ENCODE data around the gene MZT1.

MZT1 gene

DNA sequence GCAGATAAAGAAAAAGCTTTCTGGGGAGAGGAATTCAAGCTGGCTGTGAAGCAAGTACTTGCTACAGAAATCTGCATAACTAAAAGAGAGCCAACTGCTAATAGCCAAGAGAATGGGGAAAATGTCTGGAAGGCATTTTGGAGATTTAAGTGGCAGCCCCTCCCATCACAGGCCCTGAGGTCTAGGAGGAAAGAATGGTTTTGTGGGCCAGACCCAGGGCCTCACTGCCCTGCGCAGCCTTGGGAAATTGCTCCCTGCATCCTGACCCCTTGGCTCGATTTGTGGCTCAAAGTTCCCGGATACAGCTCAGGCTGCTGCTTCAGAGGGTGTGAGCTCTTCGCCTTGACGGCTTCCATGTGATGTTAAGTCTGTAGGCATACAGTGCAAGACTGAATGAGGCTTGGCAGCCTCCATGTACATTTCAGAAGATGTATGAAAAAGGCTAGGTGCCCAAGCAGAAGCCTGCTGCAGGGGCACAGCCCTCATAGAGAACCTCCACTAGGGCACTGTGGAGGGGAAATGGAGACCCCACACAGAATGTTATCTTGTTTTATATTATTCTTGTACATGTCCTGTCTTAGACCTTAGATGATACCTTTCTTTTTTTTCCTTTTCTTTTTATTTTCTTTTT, 34.4 kb downstream of the MZT1 start:
- no peak for DNase-seq (ENCODE audit: low read depth, low spot score)
- in situ Hi-C loops (cut with HindIII; ENCODE audit: low sequenced_read_pairs), result no loop called here
- H3K4me3 ChIP-seq (ENCODE audit: low read depth, low read length), result no peak overlapping the region
- TF ChIP-seq, protein P1, sequence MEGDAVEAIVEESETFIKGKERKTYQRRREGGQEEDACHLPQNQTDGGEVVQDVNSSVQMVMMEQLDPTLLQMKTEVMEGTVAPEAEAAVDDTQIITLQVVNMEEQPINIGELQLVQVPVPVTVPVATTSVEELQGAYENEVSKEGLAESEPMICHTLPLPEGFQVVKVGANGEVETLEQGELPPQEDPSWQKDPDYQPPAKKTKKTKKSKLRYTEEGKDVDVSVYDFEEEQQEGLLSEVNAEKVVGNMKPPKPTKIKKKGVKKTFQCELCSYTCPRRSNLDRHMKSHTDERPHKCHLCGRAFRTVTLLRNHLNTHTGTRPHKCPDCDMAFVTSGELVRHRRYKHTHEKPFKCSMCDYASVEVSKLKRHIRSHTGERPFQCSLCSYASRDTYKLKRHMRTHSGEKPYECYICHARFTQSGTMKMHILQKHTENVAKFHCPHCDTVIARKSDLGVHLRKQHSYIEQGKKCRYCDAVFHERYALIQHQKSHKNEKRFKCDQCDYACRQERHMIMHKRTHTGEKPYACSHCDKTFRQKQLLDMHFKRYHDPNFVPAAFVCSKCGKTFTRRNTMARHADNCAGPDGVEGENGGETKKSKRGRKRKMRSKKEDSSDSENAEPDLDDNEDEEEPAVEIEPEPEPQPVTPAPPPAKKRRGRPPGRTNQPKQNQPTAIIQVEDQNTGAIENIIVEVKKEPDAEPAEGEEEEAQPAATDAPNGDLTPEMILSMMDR (IDR thresholded peaks at IDR 0.05; ENCODE audit: low read depth, low read length), result no peak

DNA sequence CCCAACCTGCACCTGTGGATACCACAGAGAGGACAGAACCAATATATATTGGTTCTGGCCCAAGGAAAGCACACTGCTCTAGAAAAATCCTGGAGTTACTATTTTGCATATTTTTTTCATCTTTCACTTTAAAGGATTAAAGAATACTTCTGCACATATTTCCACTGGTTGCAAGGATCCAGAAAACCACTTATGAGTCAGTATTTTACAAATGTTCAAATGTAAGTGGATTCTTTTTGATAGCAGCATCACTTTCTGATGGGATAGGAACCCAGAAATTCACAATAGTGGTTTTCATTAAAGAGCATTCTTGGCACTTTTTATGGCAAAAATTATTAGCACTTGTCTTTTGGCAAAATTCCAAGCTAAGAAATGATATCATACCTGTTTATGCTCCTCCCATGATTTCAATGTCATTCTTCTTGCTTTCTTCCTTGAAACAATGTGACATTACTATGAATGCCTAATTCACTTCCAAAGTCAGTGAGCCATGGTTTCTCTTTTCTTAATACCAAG, 38.2 kb downstream of the MZT1 start:
- DNase-seq (ENCODE audit: low read depth, low spot score), result no peak
- in situ Hi-C loops (cut with HindIII; ENCODE audit: low sequenced_read_pairs), result no loop called here
- TF ChIP-seq, protein P1 (IDR thresholded peaks at IDR 0.05; ENCODE audit: low read depth, low read length), result no peak
- H3K4me3 ChIP-seq (ENCODE audit: low read depth, low read length), result no peak overlapping the region

DNA sequence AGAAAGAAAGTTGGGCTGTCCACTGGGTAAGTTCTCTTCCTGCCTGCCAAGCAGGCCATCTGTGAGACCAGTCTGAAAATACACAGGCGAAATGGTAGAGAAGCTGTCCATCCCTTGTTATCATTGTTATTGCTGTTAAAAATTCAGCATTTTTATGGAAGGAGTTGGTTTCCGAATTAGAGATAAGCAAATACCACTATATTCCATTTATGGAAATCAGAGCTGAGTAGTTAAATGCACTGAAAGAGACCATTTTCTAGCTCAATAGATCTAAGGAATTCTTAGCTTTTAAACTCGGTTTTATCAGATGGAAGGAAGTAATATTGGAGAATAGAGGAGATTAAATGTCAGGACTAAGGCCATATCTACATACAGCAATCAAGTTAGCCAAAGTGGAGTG, 40.7 kb downstream of the MZT1 start:
- DNase-seq (ENCODE audit: low read depth, low spot score), result no peak
- TF ChIP-seq, protein P1 (IDR thresholded peaks at IDR 0.05; ENCODE audit: low read depth, low read length), result no peak
- H3K4me3 ChIP-seq (ENCODE audit: low read depth, low read length), result no peak overlapping the region
- in situ Hi-C loops (cut with HindIII; ENCODE audit: low sequenced_read_pairs), result no loop called here

DNA sequence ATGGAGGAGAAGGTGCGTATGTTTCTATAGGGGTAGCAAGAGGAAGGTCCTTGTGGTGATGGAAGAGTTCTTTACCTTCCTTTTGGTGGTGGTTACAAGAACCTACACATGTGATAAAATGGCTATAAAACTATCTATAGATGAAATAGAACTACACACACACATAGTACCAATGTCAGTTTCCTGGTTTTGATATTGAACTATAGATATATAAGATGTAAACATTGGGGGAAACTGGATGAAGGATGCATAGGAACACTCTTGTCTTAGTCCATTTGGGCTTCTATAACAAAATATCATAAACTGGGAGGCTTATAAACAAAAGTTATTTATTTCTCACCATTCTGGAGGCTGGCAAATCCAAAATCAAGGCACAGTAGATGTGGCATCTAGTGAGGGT, 47.1 kb downstream of the MZT1 start:
- TF ChIP-seq, protein P1 (IDR thresholded peaks at IDR 0.05; ENCODE audit: low read depth, low read length), result no peak
- no peak overlapping the region for H3K4me3 ChIP-seq (ENCODE audit: low read depth, low read length)
- in situ Hi-C loops (cut with HindIII; ENCODE audit: low sequenced_read_pairs), result no loop called here
- DNase-seq (ENCODE audit: low read depth, low spot score), result no peak

DNA sequence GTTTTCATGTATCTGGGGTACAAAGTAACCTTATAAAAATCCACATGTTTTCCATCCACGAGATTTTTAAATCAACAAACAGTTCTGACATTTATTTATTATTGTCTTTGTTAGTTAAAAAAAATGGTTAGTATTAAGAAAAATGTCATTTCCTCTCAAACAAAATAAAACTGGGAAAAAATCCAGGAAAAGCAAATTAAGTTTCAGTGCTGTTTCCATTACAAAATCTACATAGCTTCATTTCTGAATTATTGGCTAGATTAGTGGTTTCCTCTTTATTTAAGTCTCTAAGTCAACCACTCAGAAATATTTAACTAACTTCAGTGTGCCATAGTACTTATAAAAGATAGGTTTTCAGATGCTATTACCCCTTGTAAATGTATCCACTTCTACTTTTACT, 49.1 kb downstream of the MZT1 start:
- TF ChIP-seq, protein P1 (IDR thresholded peaks at IDR 0.05; ENCODE audit: low read depth, low read length), result no peak
- in situ Hi-C loops (cut with HindIII; ENCODE audit: low sequenced_read_pairs), result no loop called here
- no peak overlapping the region for H3K4me3 ChIP-seq (ENCODE audit: low read depth, low read length)
- DNase-seq (ENCODE audit: low read depth, low spot score), result no peak

DNA sequence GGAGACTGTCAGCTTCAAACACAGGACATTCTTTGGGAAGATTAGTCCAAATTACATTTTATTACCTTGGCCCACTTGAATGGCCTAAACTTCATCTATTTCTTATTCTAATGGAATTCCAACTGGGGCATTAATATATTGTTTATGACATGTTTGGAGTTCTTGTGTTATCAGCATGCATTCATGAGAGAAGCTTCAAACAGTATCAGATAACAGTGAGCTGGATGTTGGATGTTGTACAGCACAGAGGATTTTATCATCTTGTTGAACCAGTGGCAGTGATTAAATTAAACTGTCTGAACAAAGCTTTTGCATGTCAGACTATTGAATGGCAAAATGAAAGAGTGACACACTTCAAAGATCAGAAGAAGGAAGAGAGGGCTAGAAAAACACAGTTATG, 50.0 kb downstream of the MZT1 start:
- TF ChIP-seq, protein P1 (IDR thresholded peaks at IDR 0.05; ENCODE audit: low read depth, low read length), result no peak
- DNase-seq (ENCODE audit: low read depth, low spot score), result no peak
- no peak overlapping the region for H3K4me3 ChIP-seq (ENCODE audit: low read depth, low read length)
- in situ Hi-C loops (cut with HindIII; ENCODE audit: low sequenced_read_pairs), result no loop called here

Data from astrocyte of the spinal cord (primary cell).